Measurements from ENCODE around the gene TULP3.

TULP3 gene

GRCh38 chr12:2979806-2980205 lies 89.1 kb downstream of the TULP3 start:
- Histone ChIP-seq H2BK15ac (replicated peaks; ENCODE audit: low read depth) (no peak overlapping the region), H2AK5ac (ENCODE audit: low read length) (no peak overlapping the region), H4K5ac (ENCODE audit: low read length) (no peak overlapping the region), H2BK5ac (ENCODE audit: low read length) (no peak overlapping the region), H3K79me2 (ENCODE audit: control insufficient read depth, insufficient read depth, low read length) (peaks cover 70% of the 10 kb centered on the region), H3K27me3 (ENCODE audit: insufficient read depth, low read length, poor library complexity) (no peaks in the 10 kb centered on the region), H3K36me3 (ENCODE audit: control insufficient read depth, insufficient read depth, low read length) (no peaks in the 10 kb centered on the region), H3K4me2 (ENCODE audit: low read length) (no peak overlapping the region), H3K18ac (ENCODE audit: low read length) (no peak overlapping the region), H3K23ac (ENCODE audit: low read length) (no peak overlapping the region), H3K79me1 (ENCODE audit: low read length) (peaks cover 29% of the 10 kb centered on the region), H3K4me3 (ENCODE audit: low read length) (no peak overlapping the region), H4K8ac (ENCODE audit: low read depth, low read length) (no peak overlapping the region), H3K27ac (ENCODE audit: low read depth, low read length) (no peak overlapping the region), H3K9ac (ENCODE audit: low read length) (no peak overlapping the region), H3K4me1 (ENCODE audit: control insufficient read depth, low read depth, low read length) (peaks cover 9% of the 10 kb centered on the region), H3K4ac (ENCODE audit: low read depth, low read length) (no peak overlapping the region), H3K56ac (ENCODE audit: low read length) (no peak overlapping the region), H2BK120ac (ENCODE audit: low read depth, low read length) (no peak overlapping the region)
- no CpG with 5 or more reads among the region's 4 CpGs for WGBS (ENCODE audit: extremely low coverage, insufficient coverage, low lambda C conversion rate)
- no peak for DNase-seq

GRCh38 chr12:2980630-2981029 lies 89.9 kb downstream of the TULP3 start:
- no peak overlapping the region for H3K4ac ChIP-seq (ENCODE audit: low read depth, low read length)
- no peak overlapping the region for H2BK120ac ChIP-seq (ENCODE audit: low read depth, low read length)
- no peak overlapping the region for H3K56ac ChIP-seq (ENCODE audit: low read length)
- H3K79me1 ChIP-seq (ENCODE audit: low read length): peaks cover 29% of the 10 kb centered on the region
- H3K9ac ChIP-seq (ENCODE audit: low read length): no peak overlapping the region
- H3K36me3 ChIP-seq (ENCODE audit: control insufficient read depth, insufficient read depth, low read length): no peaks in the 10 kb centered on the region
- H3K79me2 ChIP-seq (ENCODE audit: control insufficient read depth, insufficient read depth, low read length): peaks cover 69% of the 10 kb centered on the region
- H3K4me2 ChIP-seq (ENCODE audit: low read length): no peak overlapping the region
- H3K27me3 ChIP-seq (ENCODE audit: insufficient read depth, low read length, poor library complexity): no peaks in the 10 kb centered on the region
- H3K18ac ChIP-seq (ENCODE audit: low read length): no peak overlapping the region
- H3K27ac ChIP-seq (ENCODE audit: low read depth, low read length): no peak overlapping the region
- no peak overlapping the region for H4K5ac ChIP-seq (ENCODE audit: low read length)
- no peak for DNase-seq
- H2BK15ac ChIP-seq (replicated peaks; ENCODE audit: low read depth): no peak overlapping the region
- H3K4me3 ChIP-seq (ENCODE audit: low read length): no peak overlapping the region
- H3K4me1 ChIP-seq (ENCODE audit: control insufficient read depth, low read depth, low read length): peaks cover 9% of the 10 kb centered on the region
- no CpG with 5 or more reads among the region's 7 CpGs for WGBS (ENCODE audit: extremely low coverage, insufficient coverage, low lambda C conversion rate)
- H3K23ac ChIP-seq (ENCODE audit: low read length): no peak overlapping the region
- no peak overlapping the region for H2BK5ac ChIP-seq (ENCODE audit: low read length)
- H4K8ac ChIP-seq (ENCODE audit: low read depth, low read length): no peak overlapping the region
- H2AK5ac ChIP-seq (ENCODE audit: low read length): no peak overlapping the region

- Histone ChIP-seq H3K79me2 (ENCODE audit: control insufficient read depth, insufficient read depth, low read length) (peaks cover 65% of the 10 kb centered on the region), H4K8ac (ENCODE audit: low read depth, low read length) (no peak overlapping the region), H3K23ac (ENCODE audit: low read length) (no peak overlapping the region), H3K79me1 (ENCODE audit: low read length) (peaks cover 24% of the 10 kb centered on the region), H3K56ac (ENCODE audit: low read length) (no peak overlapping the region), H3K9ac (ENCODE audit: low read length) (no peak overlapping the region), H2BK5ac (ENCODE audit: low read length) (no peak overlapping the region), H3K18ac (ENCODE audit: low read length) (no peak overlapping the region), H2BK120ac (ENCODE audit: low read depth, low read length) (no peak overlapping the region), H3K4me1 (ENCODE audit: control insufficient read depth, low read depth, low read length) (peaks cover 2% of the 10 kb centered on the region), H3K4me2 (ENCODE audit: low read length) (no peak overlapping the region), H3K27ac (ENCODE audit: low read depth, low read length) (no peak overlapping the region), H2BK15ac (replicated peaks; ENCODE audit: low read depth) (no peak overlapping the region), H2AK5ac (ENCODE audit: low read length) (no peak overlapping the region), H3K36me3 (ENCODE audit: control insufficient read depth, insufficient read depth, low read length) (no peaks in the 10 kb centered on the region), H4K5ac (ENCODE audit: low read length) (no peak overlapping the region), H3K27me3 (ENCODE audit: insufficient read depth, low read length, poor library complexity) (no peaks in the 10 kb centered on the region), H3K4me3 (ENCODE audit: low read length) (no peak overlapping the region), H3K4ac (ENCODE audit: low read depth, low read length) (no peak overlapping the region)
- DNase-seq: no peak
- no CpG with 5 or more reads among the region's 13 CpGs for WGBS (ENCODE audit: extremely low coverage, insufficient coverage, low lambda C conversion rate)
Measured at GRCh38 chr12:2982361-2982760, 91.7 kb downstream of the TULP3 start.

GRCh38 chr12:2984249-2984648 lies 93.6 kb downstream of the TULP3 start:
- Histone ChIP-seq H2AK5ac (ENCODE audit: low read length) (no peak overlapping the region), H4K5ac (ENCODE audit: low read length) (no peak overlapping the region), H3K79me2 (ENCODE audit: control insufficient read depth, insufficient read depth, low read length) (peaks cover 61% of the 10 kb centered on the region), H2BK120ac (ENCODE audit: low read depth, low read length) (no peak overlapping the region), H4K8ac (ENCODE audit: low read depth, low read length) (no peak overlapping the region), H2BK5ac (ENCODE audit: low read length) (no peak overlapping the region), H3K18ac (ENCODE audit: low read length) (no peak overlapping the region), H3K79me1 (ENCODE audit: low read length) (peaks cover 20% of the 10 kb centered on the region), H3K27me3 (ENCODE audit: insufficient read depth, low read length, poor library complexity) (no peaks in the 10 kb centered on the region), H3K4me1 (ENCODE audit: control insufficient read depth, low read depth, low read length) (peaks cover 6% of the 10 kb centered on the region), H3K4me2 (ENCODE audit: low read length) (no peak overlapping the region), H3K4ac (ENCODE audit: low read depth, low read length) (no peak overlapping the region), H3K4me3 (ENCODE audit: low read length) (no peak overlapping the region), H3K27ac (ENCODE audit: low read depth, low read length) (no peak overlapping the region), H3K9ac (ENCODE audit: low read length) (no peak overlapping the region), H3K23ac (ENCODE audit: low read length) (no peak overlapping the region), H3K36me3 (ENCODE audit: control insufficient read depth, insufficient read depth, low read length) (no peaks in the 10 kb centered on the region), H2BK15ac (replicated peaks; ENCODE audit: low read depth) (no peak overlapping the region), H3K56ac (ENCODE audit: low read length) (no peak overlapping the region)
- WGBS (ENCODE audit: extremely low coverage, insufficient coverage, low lambda C conversion rate): no CpG with 5 or more reads among the region's 5 CpGs
- DNase-seq: no peak

GRCh38 chr12:2984698-2985097 lies 94.0 kb downstream of the TULP3 start:
- no peak for DNase-seq
- peaks cover 60% of the 10 kb centered on the region for H3K79me2 ChIP-seq (ENCODE audit: control insufficient read depth, insufficient read depth, low read length)
- H2BK120ac ChIP-seq (ENCODE audit: low read depth, low read length): no peak overlapping the region
- no peaks in the 10 kb centered on the region for H3K36me3 ChIP-seq (ENCODE audit: control insufficient read depth, insufficient read depth, low read length)
- no peak overlapping the region for H2AK5ac ChIP-seq (ENCODE audit: low read length)
- H3K9ac ChIP-seq (ENCODE audit: low read length): no peak overlapping the region
- no peak overlapping the region for H3K4me3 ChIP-seq (ENCODE audit: low read length)
- H3K27me3 ChIP-seq (ENCODE audit: insufficient read depth, low read length, poor library complexity): no peaks in the 10 kb centered on the region
- H3K18ac ChIP-seq (ENCODE audit: low read length): no peak overlapping the region
- H2BK15ac ChIP-seq (replicated peaks; ENCODE audit: low read depth): no peak overlapping the region
- H3K4me1 ChIP-seq (ENCODE audit: control insufficient read depth, low read depth, low read length): peaks cover 6% of the 10 kb centered on the region
- WGBS (ENCODE audit: extremely low coverage, insufficient coverage, low lambda C conversion rate): no CpG with 5 or more reads among the region's 1 CpG
- no peak overlapping the region for H3K27ac ChIP-seq (ENCODE audit: low read depth, low read length)
- no peak overlapping the region for H3K4ac ChIP-seq (ENCODE audit: low read depth, low read length)
- no peak overlapping the region for H4K8ac ChIP-seq (ENCODE audit: low read depth, low read length)
- H2BK5ac ChIP-seq (ENCODE audit: low read length): no peak overlapping the region
- H3K56ac ChIP-seq (ENCODE audit: low read length): no peak overlapping the region
- no peak overlapping the region for H3K23ac ChIP-seq (ENCODE audit: low read length)
- H3K4me2 ChIP-seq (ENCODE audit: low read length): no peak overlapping the region
- peaks cover 17% of the 10 kb centered on the region for H3K79me1 ChIP-seq (ENCODE audit: low read length)
- H4K5ac ChIP-seq (ENCODE audit: low read length): no peak overlapping the region

GRCh38 chr12:2986876-2987275 lies 96.2 kb downstream of the TULP3 start:
- no peak overlapping the region for H3K4ac ChIP-seq (ENCODE audit: low read depth, low read length)
- peaks cover 12% of the 10 kb centered on the region for H3K79me1 ChIP-seq (ENCODE audit: low read length)
- no CpG with 5 or more reads among the region's 3 CpGs for WGBS (ENCODE audit: extremely low coverage, insufficient coverage, low lambda C conversion rate)
- H4K8ac ChIP-seq (ENCODE audit: low read depth, low read length): no peak overlapping the region
- H3K36me3 ChIP-seq (ENCODE audit: control insufficient read depth, insufficient read depth, low read length): no peaks in the 10 kb centered on the region
- no peak overlapping the region for H4K5ac ChIP-seq (ENCODE audit: low read length)
- no peak overlapping the region for H3K4me3 ChIP-seq (ENCODE audit: low read length)
- no peak overlapping the region for H3K9ac ChIP-seq (ENCODE audit: low read length)
- H3K18ac ChIP-seq (ENCODE audit: low read length): no peak overlapping the region
- H3K27me3 ChIP-seq (ENCODE audit: insufficient read depth, low read length, poor library complexity): no peaks in the 10 kb centered on the region
- H3K79me2 ChIP-seq (ENCODE audit: control insufficient read depth, insufficient read depth, low read length): peaks cover 52% of the 10 kb centered on the region
- H3K4me1 ChIP-seq (ENCODE audit: control insufficient read depth, low read depth, low read length): peaks cover 4% of the 10 kb centered on the region
- H3K56ac ChIP-seq (ENCODE audit: low read length): no peak overlapping the region
- H3K27ac ChIP-seq (ENCODE audit: low read depth, low read length): no peak overlapping the region
- no peak overlapping the region for H2BK5ac ChIP-seq (ENCODE audit: low read length)
- no peak for DNase-seq
- no peak overlapping the region for H3K4me2 ChIP-seq (ENCODE audit: low read length)
- H2BK15ac ChIP-seq (replicated peaks; ENCODE audit: low read depth): no peak overlapping the region
- no peak overlapping the region for H3K23ac ChIP-seq (ENCODE audit: low read length)
- no peak overlapping the region for H2AK5ac ChIP-seq (ENCODE audit: low read length)
- no peak overlapping the region for H2BK120ac ChIP-seq (ENCODE audit: low read depth, low read length)

Data from mesendoderm (in vitro differentiated cells).